Heart left ventricle (tissue), 13 donors: Measurements from ENCODE around the gene KREMEN1.

Source experiments
- CTCF ChIP-seq, 12 donors: fragments of 200-600 bp; sonication (generic) in 4 of 12; IDR thresholded peaks; one replicate each; pipeline versions ENCODE4 v1.5.0 to v1.8.0; 2018 to 2022; ENCODE audit warnings: antibody characterized with exemption in 12 of 12, mild to moderate bottlenecking in 5 of 12
- POLR2A ChIP-seq, 2 donors: fragments of 450-650 bp; IDR thresholded peaks; one replicate each; pipeline ENCODE4 v1.6.1; 2017; ENCODE audit warnings: antibody characterized with exemption in 2 of 2, mild to moderate bottlenecking in 2 of 2, moderate library complexity in 2 of 2
- donor health status: ischemic (EF 13 %, LVEDD 7.1; RV severe dilation, severe dysfunction).
- donor health status: DM: no; HTN: yes; CAD: no.
- donor health status: DM: no; HTN: no; CAD: no.
- donor health status: ischemic (EF 25% LVEDD 6.9; RV normal size, moderate dysfunction).
- donor health status: ischemic (EF 25% LVEDD 5.7; RV mildly dilated, moderate dysfunction).
- donor health status: ischemic (EF 35%, LVEDD 5.7; RV mildly dilated, moderate dysfunction).
- donor health status: nonischemic (EF 11% LVEDD 7.7; RV severe dilation, severe dysfunction).
- donor health status: DM: yes; HTN: yes; CAD: no.
- donor health status: PGD.
- donor health status: ischemic (EF 29% LVEDD 5.4; RV normal size, mild dysfunction).
- donor health status: nonischemic (EF 23%, LVEDD 6.1; RV moderate dilation, normal function).

- TF ChIP-seq CTCF (IDR thresholded peaks at IDR 0.05) (no peak), POLR2A (IDR thresholded peaks at IDR 0.05) (no peak)
Measured at GRCh38 chr22:29060251-29060869, 12.5 kb upstream of the KREMEN1 start.
